Retinal pigment epithelial cell (primary cell): Measurements from ENCODE around the gene LEUTX.

Experiments
- DNase-seq: peaks from one replicate; pipeline ENCODE4 v3.0.0-alpha.2; 2010; ENCODE audit warnings: low read depth
- H3K4me3 ChIP-seq: 2 replicates; pipeline ENCODE4 v1.5.1; 2011; ENCODE audit warnings: mild to moderate bottlenecking, low read length, control low read depth, moderate library complexity
- TF ChIP-seq, protein P1 (sequence below): conservative IDR thresholded peaks from 2 replicates; pipeline ENCODE4 v1.5.1; 2011; ENCODE audit warnings: low read depth, low read length, control low read depth, inconsistent platforms

Gene LEUTX, protein sequence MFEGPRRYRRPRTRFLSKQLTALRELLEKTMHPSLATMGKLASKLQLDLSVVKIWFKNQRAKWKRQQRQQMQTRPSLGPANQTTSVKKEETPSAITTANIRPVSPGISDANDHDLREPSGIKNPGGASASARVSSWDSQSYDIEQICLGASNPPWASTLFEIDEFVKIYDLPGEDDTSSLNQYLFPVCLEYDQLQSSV

DNA sequence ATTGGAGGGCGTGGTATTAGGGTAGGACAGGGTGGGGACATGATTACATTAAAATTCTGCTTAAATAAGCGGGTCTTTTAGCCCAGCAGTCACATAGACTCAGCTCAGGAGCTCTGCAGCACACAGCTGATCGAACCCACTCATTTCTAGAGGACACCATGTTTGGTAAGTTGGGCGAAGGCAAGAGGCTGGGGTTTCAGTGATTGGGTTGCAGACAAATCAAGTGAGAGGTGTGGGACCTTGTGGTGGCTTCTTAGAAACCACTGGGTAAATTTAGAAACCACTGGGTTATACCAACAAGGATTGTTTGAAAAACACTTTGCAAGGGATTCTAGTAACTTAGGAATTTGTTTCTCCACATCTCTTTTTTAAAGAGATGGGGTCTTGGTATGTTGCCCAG, at the start of gene LEUTX:
TSS of gene LEUTX (plus strand) at position 92 of the 400 bp plus-strand sequence. CDS start at position 159, 67 bp downstream.
- H3K4me3 ChIP-seq, result no peak within 1 kb of the TSS
- TF ChIP-seq, protein P1, sequence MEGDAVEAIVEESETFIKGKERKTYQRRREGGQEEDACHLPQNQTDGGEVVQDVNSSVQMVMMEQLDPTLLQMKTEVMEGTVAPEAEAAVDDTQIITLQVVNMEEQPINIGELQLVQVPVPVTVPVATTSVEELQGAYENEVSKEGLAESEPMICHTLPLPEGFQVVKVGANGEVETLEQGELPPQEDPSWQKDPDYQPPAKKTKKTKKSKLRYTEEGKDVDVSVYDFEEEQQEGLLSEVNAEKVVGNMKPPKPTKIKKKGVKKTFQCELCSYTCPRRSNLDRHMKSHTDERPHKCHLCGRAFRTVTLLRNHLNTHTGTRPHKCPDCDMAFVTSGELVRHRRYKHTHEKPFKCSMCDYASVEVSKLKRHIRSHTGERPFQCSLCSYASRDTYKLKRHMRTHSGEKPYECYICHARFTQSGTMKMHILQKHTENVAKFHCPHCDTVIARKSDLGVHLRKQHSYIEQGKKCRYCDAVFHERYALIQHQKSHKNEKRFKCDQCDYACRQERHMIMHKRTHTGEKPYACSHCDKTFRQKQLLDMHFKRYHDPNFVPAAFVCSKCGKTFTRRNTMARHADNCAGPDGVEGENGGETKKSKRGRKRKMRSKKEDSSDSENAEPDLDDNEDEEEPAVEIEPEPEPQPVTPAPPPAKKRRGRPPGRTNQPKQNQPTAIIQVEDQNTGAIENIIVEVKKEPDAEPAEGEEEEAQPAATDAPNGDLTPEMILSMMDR, result no peak
- no peak for DNase-seq

DNA sequence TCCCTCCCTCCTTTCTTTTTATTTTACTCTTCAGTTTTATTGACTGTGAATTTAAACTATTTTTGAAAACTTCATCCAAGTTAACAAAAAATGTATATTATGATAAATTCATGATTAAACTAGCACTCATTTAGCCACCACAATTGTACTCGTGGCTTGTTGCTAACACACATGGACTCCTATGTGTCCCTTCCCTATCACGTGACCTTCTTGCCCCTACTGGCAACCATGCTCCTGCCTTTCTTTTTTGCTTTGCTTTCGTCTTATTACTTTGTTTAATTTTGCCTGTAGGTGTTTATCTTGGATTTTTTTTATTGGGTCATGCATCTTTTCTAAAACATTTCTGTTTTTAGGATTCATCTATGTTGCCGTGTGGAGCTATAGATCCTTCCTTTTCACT, 49.1 kb upstream of the LEUTX start:
- TF ChIP-seq, protein P1, result no peak
- H3K4me3 ChIP-seq, result no peak overlapping the region
- no peak for DNase-seq

DNA sequence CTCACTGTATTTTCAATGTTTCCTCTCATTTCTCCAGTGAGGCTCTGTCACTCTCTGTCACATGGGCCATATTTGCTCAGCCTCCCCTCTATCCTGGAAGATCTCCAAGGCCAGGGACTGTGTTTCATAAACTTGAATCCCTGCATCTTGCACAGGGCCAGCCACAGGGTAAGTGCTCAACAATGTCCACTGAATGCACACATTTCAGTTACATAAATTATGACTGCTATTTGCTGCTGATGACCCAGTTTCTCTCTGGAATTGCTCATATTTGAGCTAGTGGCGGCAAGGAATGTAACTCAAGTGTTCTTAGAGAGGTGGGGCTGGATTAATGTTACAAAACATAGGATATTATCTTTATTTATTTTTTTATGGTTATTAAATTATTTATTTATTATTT, 47.0 kb upstream of the LEUTX start:
- no peak overlapping the region for H3K4me3 ChIP-seq
- no peak for DNase-seq
- TF ChIP-seq, protein P1, result no peak

DNA sequence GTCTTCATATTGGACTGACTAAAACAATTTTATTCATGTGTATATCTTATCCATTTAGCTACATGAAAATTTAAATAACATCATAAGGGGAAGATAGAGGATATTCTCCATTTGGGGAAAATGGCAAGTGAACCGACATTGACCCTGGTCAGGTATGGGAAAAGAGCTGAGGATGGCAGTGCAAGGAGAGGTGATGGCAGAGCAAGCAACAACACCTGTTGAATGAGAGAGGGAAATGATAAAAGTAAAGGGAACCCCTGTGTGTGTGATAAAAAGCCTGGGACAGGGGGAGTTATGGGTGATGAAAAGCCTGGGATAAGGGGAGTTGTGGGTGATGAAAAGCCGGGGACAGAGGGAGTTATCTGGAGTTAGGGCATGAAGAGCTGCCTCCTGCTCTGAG, 44.8 kb upstream of the LEUTX start:
- TF ChIP-seq, protein P1, result no peak
- no peak for DNase-seq
- no peak overlapping the region for H3K4me3 ChIP-seq

DNA sequence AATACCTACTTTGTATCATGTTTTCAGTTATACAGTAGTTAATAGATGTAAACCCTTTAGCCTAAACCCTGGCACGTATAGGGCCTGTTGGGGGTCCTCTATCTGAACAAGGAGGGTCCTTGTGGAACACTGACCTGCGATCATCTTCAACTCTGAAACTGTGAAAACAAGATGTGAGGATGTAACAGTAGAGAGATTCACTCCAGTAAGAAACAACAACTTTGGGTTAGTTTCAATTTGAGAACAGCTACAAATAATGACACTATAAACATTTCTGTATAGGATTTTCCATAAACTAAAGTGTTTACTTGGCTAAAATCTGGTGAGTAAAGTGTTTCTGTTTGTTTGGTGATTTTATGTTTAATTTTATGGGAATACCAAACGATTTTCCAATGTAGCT, 43.0 kb upstream of the LEUTX start:
- DNase-seq, result no peak
- no peak overlapping the region for H3K4me3 ChIP-seq
- TF ChIP-seq, protein P1, result no peak

DNA sequence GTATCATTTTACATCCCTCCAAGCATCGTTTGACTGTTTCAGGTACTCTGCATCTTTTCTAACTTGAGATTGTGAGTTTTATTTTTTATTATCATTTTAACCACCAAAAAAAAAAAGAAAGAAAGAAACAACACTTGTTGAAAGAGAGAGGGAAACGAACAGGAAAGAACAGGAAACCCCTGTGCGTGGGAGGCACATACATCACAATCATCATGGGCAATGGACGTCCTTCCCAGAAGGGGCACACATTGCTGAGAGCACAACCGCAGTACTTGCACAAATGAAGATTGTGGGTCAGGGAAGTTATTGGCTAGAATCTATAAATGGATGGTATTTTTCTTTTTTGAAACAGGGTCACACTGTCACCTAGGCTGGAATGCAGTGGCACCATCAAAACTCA, 42.6 kb upstream of the LEUTX start:
- TF ChIP-seq, protein P1, result no peak
- DNase-seq, result no peak
- no peak overlapping the region for H3K4me3 ChIP-seq

DNA sequence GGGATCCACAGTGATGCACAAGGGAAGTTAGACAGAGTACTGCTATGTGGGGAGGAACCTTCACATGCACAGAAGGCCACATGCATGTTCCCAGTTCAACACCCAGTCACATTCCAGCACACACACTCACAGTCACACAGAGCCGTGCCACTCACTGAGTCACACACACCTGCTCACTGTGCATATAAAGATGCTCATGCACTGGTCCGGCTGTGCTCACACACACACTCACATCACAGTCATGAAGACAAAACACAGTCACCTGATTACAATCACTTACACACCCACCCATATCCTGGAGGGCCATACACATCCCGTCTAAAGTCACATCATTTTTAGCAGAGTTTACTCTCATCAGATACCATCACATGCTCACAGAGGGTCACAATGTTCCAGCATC, 41.3 kb upstream of the LEUTX start:
- no peak for DNase-seq
- no peak overlapping the region for H3K4me3 ChIP-seq
- TF ChIP-seq, protein P1, result no peak
